Measurements from ENCODE around the gene ECEL1.

- no peak for TF ChIP-seq POLR2AphosphoS5 (IDR thresholded peaks at IDR 0.05; ENCODE audit: low read depth, low read length)
- TF ChIP-seq POLR2A (IDR thresholded peaks at IDR 0.05; ENCODE audit: low read depth, low read length): no peak
- no peak for TF ChIP-seq TAF1 (IDR thresholded peaks at IDR 0.05; ENCODE audit: borderline replicate concordance, low read depth, low read length)
Observed at GRCh38 chr2:232447091-232447620, 40.5 kb downstream of the ECEL1 start.
